ENCODE measurements around the gene IGSF23.
A peak's percentile ranks its signal among the peaks of the same experiment; 100 is the strongest.

The IGSF23 gene, protein sequence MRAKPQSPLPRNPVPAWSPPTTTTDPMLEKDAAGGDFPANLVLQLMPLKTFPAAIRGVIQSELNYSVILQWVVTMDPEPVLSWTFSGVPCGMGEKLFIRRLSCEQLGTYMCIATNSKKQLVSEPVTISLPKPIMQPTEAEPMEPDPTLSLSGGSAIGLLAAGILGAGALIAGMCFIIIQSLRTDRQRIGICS

DNA sequence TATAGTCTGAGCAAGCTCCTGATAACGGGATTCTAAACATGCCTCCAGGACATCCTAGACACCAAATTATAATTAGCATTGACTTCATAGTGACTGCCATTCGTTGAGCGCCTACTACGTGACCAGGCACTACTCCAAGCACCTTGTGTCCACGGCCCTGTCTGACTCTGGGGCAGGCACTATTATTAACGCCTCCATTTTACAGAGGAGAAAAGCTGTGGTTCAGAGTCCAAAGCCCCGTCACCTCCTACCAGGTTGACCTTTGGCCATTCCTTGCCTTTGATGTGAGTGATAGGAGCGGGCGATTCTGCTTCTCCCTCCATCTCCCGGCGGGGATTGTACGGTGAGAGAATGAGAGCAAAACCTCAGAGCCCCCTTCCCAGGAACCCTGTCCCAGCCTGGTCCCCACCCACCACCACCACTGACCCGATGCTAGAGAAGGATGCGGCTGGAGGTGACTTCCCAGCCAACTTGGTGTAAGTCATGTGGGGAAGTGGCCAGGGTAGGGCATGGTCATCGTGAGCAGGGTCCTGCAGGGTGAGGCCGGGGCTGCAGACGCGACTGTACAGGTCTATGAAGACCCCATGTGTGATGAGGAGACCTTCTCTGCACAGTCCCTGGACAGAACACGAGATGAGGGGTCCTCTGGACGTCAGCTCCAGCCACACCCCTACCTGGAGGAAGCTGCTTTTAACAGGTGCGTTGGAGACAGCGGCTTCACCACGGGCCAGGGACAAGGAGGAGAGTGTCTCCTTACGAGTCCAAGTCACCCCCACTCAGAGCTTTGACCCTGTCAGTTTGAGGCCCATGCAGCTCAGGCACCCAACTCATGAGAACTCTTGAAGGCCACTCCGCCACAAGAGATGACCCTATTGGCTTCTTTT, at the start of gene IGSF23:
Gene IGSF23 (plus strand): TSS at position 269 of the 884 bp plus-strand sequence. CDS start 83 bp downstream, at position 352.
- no peak for DNase-seq

DNA sequence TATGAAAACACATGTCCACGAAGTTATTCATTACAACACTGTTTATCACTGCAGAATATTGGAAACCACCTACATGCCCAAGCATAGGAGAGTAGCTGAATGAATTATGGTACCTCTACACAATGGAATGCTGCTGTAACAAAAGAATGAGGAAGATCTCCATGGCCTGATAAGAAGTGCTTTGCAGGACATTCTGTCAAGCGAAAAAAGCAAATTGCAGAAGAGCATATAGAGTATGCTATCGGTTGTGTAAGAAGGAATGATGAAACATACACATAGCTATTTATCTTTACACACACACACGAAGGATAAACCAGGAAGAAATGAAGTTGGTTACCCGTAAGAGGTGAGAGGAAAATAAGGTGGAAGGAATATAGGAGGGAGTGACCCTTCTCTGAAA, 46.4 kb upstream of the IGSF23 start:
- DNase-seq, result no peak

DNA sequence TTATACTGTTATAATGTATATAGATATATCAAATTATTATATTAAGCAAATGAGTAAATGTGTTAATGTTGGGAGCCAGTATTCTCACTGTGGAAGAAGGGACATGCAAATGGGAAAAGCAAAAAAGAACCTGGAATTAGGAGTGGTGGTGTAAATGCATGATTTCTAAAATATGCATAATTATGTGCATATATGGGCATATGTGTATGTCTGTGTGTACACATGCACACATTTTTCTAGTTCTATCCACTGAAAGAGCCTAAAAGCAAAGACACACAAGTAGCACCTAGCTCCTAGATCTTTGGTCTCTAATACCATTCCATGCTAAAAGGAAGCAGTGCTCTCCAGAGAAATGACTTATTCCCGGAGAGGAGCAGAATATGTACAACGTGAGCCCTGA, 45.6 kb upstream of the IGSF23 start:
- no peak for DNase-seq

GRCh38 chr19:44570603-44570983, 42.8 kb upstream of the IGSF23 start:
- DNase-seq, result no peak

DNA sequence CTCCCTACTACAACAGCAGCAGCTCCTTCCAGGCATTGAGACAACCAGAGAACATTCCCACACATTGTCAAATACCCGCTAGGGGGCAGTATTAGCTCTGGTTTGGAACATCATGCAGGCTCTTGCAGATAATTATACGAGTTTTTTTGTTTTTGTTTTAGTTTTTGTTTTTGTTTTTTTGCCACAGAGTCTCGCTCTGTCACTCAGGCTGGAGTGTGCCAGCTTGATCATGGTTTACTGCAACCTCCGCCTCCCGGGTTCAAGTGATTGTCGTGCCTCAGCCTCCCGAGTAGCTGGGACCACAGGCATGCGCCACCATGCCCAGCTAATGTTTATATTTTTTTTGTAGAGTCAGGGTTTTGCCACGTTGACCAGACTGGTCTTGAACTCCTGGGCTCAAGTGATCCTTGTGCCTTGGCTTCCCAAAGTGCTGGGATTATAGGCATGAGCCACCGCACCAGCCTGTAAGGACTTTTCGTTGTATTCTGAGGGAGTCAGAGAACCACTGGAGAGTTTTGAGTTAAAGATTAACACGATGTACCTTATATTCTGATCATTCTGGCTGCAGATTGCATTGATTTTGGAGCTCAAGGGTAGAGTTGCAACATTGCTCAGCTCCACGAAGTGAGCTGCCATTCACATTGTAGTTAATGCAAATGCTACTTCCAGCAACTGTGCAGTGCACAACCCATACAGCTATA, 42.2 kb upstream of the IGSF23 start:
- peak; percentile 65 for DNase-seq

- no peak for DNase-seq
Observed at GRCh38 chr19:44571830-44572580, 41.4 kb upstream of the IGSF23 start.

- no peak for DNase-seq
Observed at GRCh38 chr19:44572581-44572900, 40.8 kb upstream of the IGSF23 start.

- DNase-seq, result no peak
Observed at GRCh38 chr19:44573183-44573582, 40.2 kb upstream of the IGSF23 start.

DNA sequence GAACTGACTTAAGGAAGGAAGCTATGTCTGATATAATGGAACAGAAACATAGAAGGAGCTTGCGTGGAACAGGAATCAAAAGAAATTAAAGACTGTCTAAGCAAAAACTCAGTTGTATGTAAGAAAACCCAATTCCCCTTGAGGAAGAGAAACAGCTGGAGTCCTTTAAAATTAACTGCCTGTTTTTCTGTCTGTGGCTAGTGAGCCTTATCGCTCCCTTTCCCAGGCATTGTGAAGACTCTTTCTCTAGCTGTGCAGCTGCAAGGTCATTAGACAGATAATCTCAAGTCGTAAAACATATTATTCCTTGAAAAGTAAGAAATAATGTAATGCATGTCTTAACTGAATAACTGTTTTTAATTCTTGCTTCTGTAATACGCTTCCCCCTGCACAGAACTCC, 39.7 kb upstream of the IGSF23 start:
- DNase-seq, result no peak

- DNase-seq, result no peak
Observed at GRCh38 chr19:44574186-44574950, 39.0 kb upstream of the IGSF23 start.

GRCh38 chr19:44575116-44575700, 38.2 kb upstream of the IGSF23 start:
- no peak for DNase-seq

- no peak for DNase-seq
Observed at GRCh38 chr19:44576843-44577565, 36.4 kb upstream of the IGSF23 start.

DNA sequence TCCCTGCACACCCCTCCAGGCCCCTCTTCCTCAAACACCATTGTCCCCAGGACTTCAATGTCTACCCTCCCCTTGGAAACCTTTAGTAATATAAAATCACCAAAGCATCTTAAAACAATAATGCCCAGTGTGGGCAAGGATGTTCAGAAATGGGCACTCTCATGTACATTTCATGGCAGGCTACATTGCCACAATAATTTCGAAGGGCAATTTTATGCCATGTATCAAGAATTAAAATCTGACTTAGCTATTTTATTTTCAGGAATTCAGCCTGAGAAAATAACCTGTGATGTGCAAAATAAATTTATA, 35.8 kb upstream of the IGSF23 start:
- no peak for DNase-seq

GRCh38 chr19:44579663-44580365, 33.5 kb upstream of the IGSF23 start:
- no peak for DNase-seq

DNA sequence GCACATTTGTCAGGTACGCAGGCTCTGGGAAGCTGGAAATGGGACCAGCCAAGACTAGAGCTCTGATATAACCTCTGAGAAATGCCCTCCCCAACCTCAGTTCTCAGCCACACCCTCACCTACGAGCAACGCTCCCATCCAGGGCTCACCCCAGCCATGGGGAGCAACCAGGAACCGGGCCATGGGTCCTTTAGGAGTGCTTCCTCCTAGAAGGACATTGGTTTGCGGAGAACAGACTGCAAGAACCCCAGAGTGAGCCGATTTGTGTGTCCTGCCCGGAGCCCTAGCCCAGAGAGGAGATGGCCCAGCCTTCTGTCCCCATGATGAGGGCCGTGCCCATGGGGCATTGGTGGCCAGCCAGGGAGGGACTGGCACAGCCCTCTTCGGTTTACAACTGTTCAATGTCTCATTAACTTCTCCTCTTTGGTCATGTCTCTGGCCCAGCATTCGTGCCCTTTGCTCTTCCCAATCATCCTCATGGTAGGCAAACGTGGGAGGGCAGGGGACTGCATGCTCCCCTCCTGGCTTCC, 32.9 kb upstream of the IGSF23 start:
- no peak for DNase-seq

- DNase-seq, result no peak
Observed at GRCh38 chr19:44581288-44581687, 32.1 kb upstream of the IGSF23 start.

GRCh38 chr19:44582581-44583265, 30.6 kb upstream of the IGSF23 start:
- no peak for DNase-seq

GRCh38 chr19:44585371-44586133, 27.8 kb upstream of the IGSF23 start:
- DNase-seq, result no peak
